T-helper 22 cell (primary cell): Measurements from ENCODE around the gene PRF1.
A peak's percentile ranks its signal among the peaks of the same experiment; 100 is the strongest.

Experiments used
- DNase-seq: peaks from one replicate; pipeline ENCODE4 v3.0.0-alpha.2; 2020; ENCODE audit warnings: low read depth

The PRF1 gene

DNA sequence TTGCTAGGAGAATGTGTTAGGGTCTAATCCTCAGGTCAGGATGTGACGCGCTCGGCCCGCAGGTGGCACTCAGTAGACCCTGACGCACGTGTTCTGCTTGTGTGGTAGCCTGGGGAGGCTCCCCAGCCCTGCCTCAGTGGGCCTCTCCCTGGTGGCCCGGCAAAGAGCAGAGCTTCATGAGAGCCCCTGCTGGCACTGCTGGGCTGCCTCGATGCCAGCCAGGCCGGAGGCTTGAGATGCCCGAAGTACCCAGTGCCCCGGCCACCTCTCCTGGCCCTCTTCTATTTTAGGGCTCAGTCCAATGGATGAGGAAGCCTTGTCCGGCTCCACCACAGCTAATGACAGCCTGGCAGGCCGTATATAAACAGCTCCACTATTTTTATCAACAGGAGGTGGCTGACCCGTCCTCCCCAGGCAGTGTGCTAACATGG is 42.0 kb downstream of the PRF1 start:
- no peak for DNase-seq

DNA sequence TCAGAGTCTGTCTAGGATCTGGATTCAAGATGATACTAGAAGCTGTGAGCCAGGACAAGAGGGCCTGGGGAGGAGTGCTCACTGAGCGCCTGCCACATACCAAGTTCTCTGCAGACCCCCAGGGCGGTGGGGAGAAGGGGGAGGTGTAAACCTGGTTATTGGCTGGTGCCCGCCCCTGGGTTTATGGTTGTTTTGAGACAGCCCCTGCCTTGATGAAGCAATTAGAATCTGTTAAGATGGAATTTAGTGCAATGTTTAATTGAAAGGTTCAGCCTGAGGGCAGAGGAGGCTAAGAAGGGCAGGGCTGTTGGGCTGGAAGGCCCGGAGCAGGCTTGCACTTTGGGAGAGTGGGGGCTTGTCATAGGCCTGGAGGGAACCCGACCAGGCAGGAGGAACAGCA is 42.7 kb downstream of the PRF1 start:
- no peak for DNase-seq

DNA sequence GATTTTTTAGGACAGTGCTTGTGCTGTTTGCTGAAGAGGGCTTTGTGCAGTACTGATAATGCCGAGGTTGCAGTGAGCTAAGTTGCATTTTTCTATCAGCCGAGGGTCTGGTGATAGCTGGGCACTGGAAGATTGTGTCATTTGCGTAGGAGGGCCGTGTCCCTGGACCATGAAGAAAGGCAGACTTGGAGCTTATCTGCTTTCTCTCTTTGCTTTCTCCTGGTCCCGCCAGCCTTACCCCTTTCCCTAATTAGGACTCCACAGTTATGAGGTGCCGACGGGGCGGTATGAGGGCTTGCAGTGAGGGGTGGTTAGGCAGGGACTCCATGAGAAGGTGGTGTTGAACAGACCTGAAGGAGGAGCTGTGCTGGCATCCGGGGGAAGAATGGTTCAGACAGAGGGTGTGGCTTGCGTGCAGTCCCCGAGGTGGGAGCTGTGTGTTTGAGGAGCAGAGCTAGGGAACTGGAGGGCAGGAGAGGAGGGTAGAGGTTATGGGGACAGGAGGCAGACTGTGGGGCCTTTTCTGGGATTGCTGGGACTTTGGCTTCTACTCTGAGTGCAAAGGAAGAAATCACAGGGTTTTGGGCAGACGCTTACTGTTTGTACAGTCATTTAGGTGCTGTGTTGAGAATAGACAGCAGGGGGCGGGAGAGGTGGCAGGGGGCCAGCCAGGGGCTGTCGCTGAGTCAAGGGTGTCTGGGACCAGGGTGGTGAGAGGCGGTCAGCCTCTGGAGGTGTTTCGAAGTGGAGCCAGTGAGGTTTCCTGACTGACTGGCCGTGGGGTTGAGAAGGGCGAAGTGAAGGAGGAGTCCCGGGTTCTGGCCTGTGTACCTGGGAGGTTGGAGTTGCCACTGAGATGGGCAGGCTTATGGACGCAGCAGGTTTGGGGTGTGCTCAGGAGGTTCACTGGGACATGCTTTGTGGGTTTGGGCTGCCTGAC is 43.4 kb downstream of the PRF1 start:
- DNase-seq: no peak

DNA sequence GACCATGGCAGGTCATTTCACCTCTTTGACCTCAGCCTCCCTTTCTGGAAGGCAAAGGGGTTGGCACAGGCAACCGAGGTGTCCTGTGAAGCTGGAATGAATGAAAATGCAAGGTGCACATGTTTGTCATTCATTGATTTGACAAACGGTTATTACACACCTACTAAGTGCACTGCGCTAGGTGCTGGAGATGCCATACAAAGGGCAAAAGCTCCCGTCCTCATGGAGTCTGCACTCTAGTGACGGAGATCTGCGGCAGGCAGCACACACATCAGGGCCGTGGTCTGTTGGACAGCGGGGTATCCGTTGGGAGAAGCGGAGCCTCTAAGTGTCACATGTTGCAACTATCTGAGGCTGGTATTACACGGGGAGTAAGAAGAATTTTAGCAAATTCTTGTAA is 44.2 kb downstream of the PRF1 start:
- no peak for DNase-seq

DNA sequence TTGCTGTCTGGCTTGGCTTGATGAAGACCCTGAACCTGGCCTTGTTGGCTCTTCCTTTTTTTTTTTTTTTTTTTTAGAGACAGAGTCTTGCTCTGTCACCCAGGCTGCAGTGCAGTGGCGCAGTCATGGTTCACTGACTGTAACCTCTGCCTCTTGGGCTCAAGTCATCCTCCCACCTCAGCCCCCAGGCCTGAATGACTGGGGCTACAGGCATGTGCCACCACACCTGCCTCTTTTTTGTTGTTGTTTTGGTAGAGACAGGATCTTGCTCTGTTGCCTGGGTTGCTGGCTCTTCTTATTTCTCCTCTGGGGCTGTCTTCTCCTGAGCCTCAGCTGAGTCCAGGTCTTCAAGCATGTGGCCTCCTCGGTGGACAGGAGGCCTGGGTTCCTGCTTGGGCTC is 44.7 kb downstream of the PRF1 start:
- DNase-seq: no peak

DNA sequence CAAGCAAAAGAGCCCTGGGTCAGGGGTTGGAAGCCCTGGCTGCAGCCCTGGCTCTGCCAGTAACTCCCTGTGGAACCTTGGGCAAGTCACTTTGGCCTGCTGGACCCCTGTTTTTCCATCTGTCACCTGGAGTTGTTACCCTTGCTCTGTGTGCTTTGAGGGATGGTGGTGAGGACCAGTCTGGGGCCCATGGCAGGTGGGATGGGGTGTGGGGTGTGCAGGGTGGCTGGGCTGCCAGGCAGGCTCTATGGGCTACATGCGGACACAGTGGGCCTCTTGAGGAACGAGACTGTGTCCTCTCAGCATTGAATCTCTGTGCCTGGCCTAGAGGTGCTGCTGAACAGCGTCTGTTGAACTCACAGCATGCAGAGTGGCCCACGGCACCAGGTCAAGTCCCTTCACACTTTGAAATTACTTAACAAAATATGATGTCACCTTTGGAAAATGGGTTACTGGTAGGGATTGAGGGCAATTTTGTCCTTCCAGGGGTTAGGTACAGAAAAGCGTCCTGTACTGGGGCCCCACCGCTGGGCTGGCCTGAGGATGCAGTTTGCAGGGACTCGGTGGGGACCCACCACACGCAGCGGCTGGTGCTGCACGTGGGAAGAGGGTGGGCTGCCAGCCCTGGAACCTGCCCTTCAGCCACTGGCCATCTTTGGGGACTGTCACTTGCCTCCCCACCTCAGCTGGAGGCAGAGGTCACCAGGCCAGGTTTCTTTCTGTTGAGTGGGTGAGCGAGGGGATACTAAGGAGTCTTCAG is 45.3 kb downstream of the PRF1 start:
- DNase-seq: no peak

DNA sequence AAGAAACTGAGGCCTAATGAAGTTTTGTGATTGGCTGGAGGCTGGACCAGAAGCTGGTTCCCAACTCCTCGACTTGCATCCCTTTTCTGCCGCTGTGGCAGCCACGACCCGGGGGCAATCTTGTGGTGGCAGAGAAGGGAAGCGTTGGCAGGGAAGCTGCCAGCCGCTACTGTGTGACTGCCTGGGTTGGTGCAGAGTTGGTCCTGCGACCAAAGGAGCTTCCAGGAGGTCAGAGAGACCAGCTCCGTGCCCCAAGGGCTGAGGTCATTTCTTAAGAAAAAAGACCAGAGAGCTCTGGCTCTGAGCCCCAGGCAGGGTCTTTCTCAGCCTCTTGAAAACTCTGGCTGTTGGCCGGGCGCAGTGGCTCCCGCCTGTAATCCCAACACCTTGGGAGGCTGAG is 47.2 kb downstream of the PRF1 start:
- DNase-seq: no peak

DNA sequence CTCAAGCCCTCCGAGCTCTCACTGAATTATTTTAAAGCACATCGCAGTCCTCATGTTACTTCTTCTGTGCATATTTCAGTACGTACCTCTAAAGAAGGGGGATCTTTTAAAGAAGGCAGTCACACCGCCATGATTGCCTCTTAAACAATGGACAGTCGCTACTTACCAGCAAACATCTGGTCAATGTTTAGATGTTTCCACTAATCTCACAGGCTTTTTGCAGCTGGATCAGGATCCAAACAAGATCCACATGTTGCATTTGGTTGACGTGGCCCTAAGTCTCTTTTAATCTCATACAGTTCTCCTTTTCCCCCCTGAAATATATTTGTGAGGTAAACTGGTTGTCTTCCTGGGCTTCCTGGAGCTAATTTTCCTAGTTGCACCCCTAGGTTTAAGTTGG is 50.0 kb downstream of the PRF1 start:
- DNase-seq: no peak

DNA sequence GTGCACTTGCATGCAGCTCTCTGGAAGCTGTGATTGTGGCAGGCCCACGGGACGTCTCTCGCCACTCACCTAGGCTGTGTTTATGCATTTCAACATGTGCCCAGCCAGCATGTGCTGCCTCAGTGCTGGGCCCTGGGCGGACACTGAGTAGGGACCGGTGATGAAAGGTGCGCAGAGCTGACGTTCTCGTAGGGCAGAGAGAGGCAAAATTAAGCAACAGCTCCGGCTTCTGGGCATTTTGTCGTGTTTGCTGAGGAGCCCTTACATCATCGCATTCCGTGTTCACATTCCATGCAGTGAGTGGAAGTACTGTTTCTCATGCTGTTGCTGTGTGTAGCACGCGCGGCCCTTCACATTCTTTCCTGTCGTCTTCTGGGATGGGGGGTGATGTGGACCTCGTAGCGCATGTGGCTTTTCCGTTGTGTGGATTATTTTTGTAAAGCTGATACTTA is 50.5 kb downstream of the PRF1 start:
- no peak for DNase-seq

DNA sequence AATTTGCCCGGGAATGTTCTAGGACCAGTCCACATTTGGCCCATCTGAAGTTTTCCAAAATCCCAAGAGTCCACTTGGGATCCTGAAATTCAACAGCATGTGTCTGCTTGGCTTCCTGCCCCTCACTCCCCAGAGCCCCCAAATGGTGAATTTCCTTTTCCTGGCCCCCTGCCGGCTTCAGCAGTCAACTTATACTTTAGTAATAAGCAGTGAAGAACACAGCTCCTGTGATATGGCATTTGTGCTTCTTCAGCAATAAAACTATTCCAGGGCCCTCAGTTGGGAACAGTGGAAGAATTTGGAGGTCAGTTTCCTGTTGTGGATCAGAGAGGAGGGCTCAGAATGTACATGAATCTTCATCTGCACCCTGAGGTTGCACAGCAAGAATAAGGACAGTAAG is 51.1 kb downstream of the PRF1 start:
- DNase-seq: no peak

DNA sequence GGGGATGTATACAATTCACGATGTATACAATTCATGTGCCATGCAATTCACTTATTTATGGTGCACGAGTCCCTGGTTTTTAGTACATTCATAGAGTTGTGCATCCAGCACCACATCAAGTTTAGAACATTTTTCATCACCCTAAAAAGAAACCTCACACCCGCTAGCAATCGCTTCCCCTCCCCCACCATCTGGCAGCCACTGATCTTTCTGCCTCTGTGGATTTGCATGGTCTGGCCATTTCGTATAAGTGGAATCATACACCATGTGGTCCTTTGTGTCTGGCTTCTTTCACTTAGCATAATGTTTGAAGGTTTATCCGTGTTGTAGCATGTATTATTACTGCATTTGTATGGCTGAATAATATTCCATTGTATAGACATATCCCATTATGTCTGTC is 52.1 kb downstream of the PRF1 start:
- no peak for DNase-seq

DNA sequence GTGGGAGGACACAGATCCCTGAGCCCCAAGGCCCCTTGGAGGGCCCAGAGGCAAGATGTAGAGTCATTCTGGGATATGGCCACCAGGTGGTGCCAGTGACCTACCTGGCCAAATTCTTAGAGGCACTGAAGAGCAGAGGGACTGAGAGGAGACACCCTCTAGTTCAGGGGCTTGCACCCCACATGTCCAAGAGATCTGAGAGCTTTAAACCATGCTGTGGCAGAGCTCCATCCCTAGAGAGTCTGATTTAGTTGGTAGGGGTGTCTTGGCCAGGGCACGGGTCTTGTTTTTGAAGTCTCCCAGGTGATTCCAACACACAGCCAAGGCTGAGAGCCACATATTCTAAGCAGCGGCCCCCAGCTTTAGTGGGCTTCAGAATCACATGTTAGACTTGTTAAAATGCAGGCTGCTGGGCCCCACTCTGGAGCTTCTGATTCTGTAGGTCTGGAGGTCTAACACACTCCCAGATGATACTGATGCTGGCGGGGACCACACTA is 52.5 kb downstream of the PRF1 start:
- DNase-seq: peak; percentile 25

DNA sequence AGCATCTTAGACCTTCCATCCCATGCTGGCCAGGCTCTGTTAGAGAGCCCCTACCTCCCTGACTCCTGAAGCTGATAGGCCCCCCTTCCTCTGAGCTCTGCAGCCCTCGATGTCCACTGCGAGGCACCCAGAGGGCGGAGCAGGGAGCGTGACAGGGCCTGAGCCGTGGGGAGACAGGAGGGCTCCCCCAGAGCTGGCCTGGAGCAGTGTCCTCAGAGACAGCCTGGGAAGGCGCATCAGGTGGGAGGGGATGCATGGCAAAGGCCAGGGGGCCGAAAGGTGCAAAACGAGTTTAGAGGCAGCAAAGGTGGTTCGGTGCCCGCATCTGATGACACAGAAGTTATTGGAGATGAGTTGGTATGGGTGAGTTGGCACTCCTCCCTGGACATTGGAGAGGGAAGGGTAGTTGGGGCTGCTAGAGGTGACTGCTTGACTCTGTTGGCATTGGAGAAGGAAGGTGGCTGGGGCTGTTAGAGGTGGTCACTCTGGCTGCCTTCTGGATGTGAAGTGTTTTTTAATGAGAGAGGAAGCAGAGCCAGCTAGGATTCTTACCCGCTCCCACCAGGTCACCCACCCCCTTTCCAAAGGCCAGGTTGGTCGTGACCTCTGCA is 53.1 kb downstream of the PRF1 start:
- no peak for DNase-seq
